Activated T-cell treated with anti-CD3 and anti-CD28 coated beads, Interleukin-2, amount 50 U/mL, for 48 hours (primary cell): ENCODE results near the gene ZNF561.

Experiments used
- DNase-seq, 2 experiments: peaks; one replicate each; pipeline ENCODE4 v3.0.0-alpha.2; 2020

ZNF561 gene

DNA sequence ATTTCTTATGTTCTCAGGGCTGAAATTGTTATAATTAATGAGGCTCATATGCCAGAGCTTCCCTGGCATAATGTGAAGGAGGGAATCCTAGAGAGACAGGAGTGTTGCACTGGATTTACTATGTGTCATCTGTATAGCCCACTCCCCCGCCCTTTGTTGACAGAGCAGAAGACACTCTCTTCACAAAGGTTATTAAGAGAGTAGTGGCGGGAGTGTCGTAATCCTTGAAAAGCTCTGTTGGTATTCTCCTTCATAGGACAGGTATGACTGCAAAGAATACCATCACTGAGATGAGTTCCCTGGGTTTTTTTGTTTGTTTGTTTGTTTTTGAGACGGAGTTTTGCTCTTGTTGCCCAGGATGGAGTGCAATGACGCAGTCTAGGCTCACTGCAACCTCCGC, 50.8 kb downstream of the ZNF561 start:
- DNase-seq = no peak

DNA sequence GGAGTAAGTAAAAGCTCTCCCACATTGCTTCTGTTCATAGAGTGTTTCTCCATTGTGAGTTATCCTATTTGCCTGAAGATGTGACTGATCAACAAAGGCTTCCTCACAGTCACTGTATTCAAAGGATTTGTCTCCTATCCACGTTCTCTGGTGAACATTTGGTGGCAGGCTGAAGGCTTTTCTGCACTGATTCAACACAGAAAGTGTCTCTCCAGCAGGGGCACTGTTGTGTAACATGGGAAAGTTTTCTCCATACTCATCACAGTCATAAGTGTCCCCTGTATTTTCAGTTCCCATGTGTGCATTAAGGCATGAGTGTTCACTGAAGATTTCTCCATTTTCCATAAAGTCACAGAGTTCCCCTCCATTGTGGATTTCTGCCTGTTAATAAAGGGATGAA, 54.3 kb downstream of the ZNF561 start:
- no peak for DNase-seq

DNA sequence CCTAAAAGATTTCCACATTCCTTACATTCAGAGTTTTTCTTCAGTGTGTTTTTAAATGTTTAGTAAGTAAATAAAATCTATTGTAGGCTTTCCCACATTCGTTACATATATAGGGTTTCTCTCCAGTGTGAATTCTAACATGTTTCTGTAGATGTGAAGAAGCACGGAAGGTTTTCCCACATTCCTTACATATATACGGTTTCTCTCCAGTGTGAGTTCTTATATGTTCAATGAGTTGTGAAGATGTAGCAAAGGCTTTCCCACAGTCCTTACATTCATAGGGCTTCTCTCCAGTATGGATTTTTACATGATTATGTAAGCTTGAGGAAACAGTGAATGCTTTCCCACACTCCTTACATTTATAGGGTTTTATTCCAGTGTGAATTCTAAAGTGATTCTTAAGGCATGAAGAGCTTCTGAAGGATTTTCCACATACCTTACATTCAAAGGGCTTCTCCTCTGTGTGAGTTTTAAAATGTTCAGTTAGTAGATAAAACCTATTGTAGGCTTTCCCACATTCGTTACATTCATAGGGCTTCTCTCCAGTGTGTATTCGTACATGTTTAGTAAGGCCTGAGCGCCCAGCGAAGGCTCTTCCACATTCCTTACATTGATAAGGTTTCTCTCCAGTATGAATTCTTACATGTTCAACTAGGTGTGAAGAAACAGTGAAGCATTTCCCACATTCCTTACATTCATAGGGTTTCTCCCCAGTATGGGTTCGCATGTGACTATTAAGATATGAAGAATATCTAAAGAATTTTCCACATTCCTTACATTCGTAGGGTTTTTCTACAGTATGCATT, 54.9 kb downstream of the ZNF561 start:
- DNase-seq = no peak
